ENCODE measurements around the gene CCKAR.

CCKAR gene

GRCh38 chr4:26476545-26476944 lies 13.7 kb downstream of the CCKAR start:
- no peak for TF ChIP-seq CTCF (IDR thresholded peaks at IDR 0.05; ENCODE audit: extremely low read depth, missing control alignments)
- DNase-seq (ENCODE audit: low spot score): no peak

GRCh38 chr4:26475716-26476115 lies 14.6 kb downstream of the CCKAR start:
- TF ChIP-seq CTCF (IDR thresholded peaks at IDR 0.05; ENCODE audit: extremely low read depth, missing control alignments): no peak

GRCh38 chr4:26474551-26474950 lies 15.7 kb downstream of the CCKAR start:
- no peak for DNase-seq (ENCODE audit: low spot score)
- TF ChIP-seq CTCF (IDR thresholded peaks at IDR 0.05; ENCODE audit: extremely low read depth, missing control alignments): no peak

More at GRCh38 chr4:26475716-26476115, 14.6 kb downstream of the CCKAR start:
- no peak for DNase-seq (ENCODE audit: low spot score)

- no peak for DNase-seq (ENCODE audit: low spot score)
- TF ChIP-seq CTCF (IDR thresholded peaks at IDR 0.05; ENCODE audit: extremely low read depth, missing control alignments): no peak
Measured at GRCh38 chr4:26473893-26474292, 16.4 kb downstream of the CCKAR start.

GRCh38 chr4:26471890-26472289 lies 18.4 kb downstream of the CCKAR start:
- DNase-seq (ENCODE audit: low spot score): no peak
- TF ChIP-seq CTCF (IDR thresholded peaks at IDR 0.05; ENCODE audit: extremely low read depth, missing control alignments): no peak

- TF ChIP-seq CTCF (IDR thresholded peaks at IDR 0.05; ENCODE audit: extremely low read depth, missing control alignments): no peak
- DNase-seq (ENCODE audit: low spot score): no peak
Measured at GRCh38 chr4:26468977-26469376, 21.3 kb downstream of the CCKAR start.

- no peak for TF ChIP-seq CTCF (IDR thresholded peaks at IDR 0.05; ENCODE audit: extremely low read depth, missing control alignments)
- DNase-seq (ENCODE audit: low spot score): no peak
Measured at GRCh38 chr4:26468283-26468949, 21.9 kb downstream of the CCKAR start.

Measured in GM20000 (cell line).